Measurements from ENCODE around the gene ATP8B4. TPM values are rescaled to one million over a fixed set of nuclear protein-coding genes. Genes with fewer than 3 reads are reported as not detected.

Gene ATP8B4
- total RNA-seq, 4 donors from 2014 or later = 11.8 to 18.2 (median 13.4) TPM

DNA sequence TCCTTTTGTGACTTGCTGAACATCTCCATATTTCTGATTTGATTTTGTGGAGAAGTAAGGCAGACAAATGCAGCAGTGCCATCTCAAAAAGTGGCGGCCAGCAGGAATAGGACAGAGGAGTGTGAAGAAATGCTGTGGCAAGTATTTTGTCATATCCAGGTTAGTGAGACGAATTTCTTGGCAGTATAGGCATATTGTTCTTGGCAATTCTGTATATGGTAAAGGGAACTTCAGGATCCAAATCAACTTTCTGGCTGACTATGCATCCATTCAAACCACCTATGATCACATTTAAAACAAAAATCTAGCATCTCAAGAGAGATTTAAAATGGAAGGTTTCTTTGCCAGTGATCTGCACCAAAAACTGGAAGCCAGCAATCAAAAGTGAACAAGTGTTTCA is 270.2 kb downstream of the ATP8B4 start:
- Histone ChIP-seq H3K9me3 (peaks cover 0 to 5% (median 2%) of the 10 kb centered on the region in 4 donors), H3K27me3 (no peaks in the 10 kb centered on the region), H3K4me1 (no peaks in the 10 kb centered on the region), H3K4me3 (no peak overlapping the region), H3K27ac (no peak overlapping the region), H3K36me3 (peaks cover 0 to 2% (median 0%) of the 10 kb centered on the region in 3 donors)
- DNase-seq (ENCODE audit: low spot score in 2 of 2) = no peak
- TF ChIP-seq, protein P1, sequence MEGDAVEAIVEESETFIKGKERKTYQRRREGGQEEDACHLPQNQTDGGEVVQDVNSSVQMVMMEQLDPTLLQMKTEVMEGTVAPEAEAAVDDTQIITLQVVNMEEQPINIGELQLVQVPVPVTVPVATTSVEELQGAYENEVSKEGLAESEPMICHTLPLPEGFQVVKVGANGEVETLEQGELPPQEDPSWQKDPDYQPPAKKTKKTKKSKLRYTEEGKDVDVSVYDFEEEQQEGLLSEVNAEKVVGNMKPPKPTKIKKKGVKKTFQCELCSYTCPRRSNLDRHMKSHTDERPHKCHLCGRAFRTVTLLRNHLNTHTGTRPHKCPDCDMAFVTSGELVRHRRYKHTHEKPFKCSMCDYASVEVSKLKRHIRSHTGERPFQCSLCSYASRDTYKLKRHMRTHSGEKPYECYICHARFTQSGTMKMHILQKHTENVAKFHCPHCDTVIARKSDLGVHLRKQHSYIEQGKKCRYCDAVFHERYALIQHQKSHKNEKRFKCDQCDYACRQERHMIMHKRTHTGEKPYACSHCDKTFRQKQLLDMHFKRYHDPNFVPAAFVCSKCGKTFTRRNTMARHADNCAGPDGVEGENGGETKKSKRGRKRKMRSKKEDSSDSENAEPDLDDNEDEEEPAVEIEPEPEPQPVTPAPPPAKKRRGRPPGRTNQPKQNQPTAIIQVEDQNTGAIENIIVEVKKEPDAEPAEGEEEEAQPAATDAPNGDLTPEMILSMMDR (IDR thresholded peaks at IDR 0.05) = no peak
- TF ChIP-seq EP300 (IDR thresholded peaks at IDR 0.05) (no peak), POLR2A (IDR thresholded peaks at IDR 0.05) (no peak)
- 83 to 85% methylated on average over 2 of the region's 2 CpGs for WGBS, 2 donors

DNA sequence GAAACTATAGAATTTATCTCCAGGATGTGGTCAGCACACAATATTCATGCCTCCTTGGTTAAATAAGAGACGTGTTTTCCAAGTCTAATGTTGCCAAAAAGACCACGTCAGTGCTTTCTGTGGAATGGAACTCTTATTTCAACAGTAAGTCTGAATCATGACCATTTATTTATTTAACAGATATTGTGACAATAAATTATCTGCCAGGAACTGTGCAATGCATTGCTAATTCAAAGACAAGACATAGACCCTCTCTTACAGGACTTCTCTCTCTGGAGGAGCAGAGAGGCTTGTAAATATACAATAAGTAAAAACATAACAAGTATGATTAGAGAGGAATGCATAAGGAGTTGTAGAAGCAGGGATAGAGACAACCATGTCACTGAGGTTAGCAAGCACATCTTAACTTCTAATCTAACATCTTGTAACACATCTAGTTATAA is 270.7 kb downstream of the ATP8B4 start:
- WGBS, 2 donors = 54 to 63% methylated on average over 2 of the region's 2 CpGs
- Histone ChIP-seq H3K27ac (no peak overlapping the region), H3K9me3 (peaks cover 0 to 5% (median 2%) of the 10 kb centered on the region in 4 donors), H3K4me3 (no peak overlapping the region), H3K4me1 (no peaks in the 10 kb centered on the region), H3K36me3 (peaks cover 0 to 6% (median 0%) of the 10 kb centered on the region in 3 donors), H3K27me3 (no peaks in the 10 kb centered on the region)
- TF ChIP-seq, protein P1 (IDR thresholded peaks at IDR 0.05) = no peak
- DNase-seq (ENCODE audit: low spot score in 2 of 2) = no peak

DNA sequence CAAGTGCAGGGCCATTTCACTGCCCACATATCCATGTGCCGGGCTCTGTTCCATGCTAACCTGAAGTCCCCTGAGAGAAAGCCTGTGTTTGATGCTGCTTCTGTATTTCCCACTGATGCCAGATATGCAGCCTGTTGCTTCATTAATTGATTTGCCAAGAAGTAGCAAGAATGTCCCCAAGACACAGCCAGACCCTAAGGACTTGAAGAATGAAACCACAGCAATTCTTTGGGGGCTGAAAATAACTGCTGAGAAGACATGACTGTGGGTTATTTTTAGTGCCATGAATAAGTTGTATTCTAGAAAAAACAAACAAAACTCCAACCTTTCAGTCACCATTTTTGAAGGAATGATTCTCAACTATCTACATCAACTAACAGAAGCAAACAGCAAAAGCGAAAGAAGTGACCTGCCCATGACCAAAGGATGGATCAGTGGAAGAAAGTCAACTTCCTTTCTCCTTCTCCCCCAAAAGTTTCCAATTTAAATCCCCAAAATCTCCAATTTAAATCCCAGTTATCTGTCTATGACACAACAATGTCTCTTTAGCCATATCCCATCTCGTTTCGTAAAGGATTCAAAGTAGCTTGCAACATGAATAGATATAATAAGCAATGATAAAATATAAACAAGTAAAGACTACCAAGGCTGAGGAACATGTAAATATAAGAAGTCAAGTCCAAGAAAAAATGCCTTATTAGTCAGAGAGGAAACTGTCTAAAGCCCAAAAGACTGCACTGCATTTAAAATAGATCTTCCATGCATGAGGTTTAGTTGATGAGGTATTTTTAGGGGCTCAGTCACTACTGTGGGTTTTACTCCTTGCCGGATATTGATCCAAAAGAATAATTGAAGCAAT is 271.4 kb downstream of the ATP8B4 start:
- Histone ChIP-seq H3K4me3 (no peak overlapping the region), H3K9me3 (peaks cover 0 to 9% (median 2%) of the 10 kb centered on the region in 4 donors), H3K4me1 (no peaks in the 10 kb centered on the region), H3K27me3 (no peaks in the 10 kb centered on the region), H3K36me3 (peaks cover 0 to 6% (median 0%) of the 10 kb centered on the region in 3 donors), H3K27ac (peak overlapping the region in 1 of 4 donors; percentile 17)
- TF ChIP-seq POLR2A (IDR thresholded peaks at IDR 0.05) (no peak), EP300 (IDR thresholded peaks at IDR 0.05) (peak in 1 of 2 donors; percentile 12)
- no peak for DNase-seq (ENCODE audit: low spot score in 2 of 2)
- WGBS, 2 donors = 79 to 85% methylated on average over 5 of the region's 5 CpGs

DNA sequence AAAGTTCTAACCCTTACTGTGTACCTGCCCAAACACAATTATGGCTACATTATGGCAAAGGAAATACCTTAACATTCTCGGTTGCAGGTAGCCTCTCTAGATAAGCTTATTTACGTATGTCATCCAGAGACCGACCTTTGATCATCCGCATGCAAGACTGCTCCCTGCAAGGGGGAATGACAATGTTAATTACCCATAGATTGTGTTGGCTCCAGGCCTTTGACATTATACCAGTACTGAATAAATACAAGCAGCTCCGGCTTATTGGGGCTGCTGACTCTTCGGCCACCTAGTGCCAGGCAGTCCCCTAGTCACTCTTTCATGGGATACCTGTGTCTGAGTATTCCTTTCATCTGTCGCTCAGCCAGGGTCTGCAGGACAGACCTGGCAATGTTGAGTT is 274.6 kb downstream of the ATP8B4 start:
- TF ChIP-seq EP300 (IDR thresholded peaks at IDR 0.05) (no peak), POLR2A (IDR thresholded peaks at IDR 0.05) (no peak)
- TF ChIP-seq, protein P1 (IDR thresholded peaks at IDR 0.05) = no peak
- peaks cover 0 to 6% (median 0%) of the 10 kb centered on the region in 3 donors for H3K36me3 ChIP-seq
- peaks cover 0 to 14% (median 0%) of the 10 kb centered on the region in 4 donors for H3K9me3 ChIP-seq
- DNase-seq (ENCODE audit: low spot score in 2 of 2) = no peak
- no peaks in the 10 kb centered on the region for H3K27me3 ChIP-seq
- no peaks in the 10 kb centered on the region for H3K4me1 ChIP-seq
- no peak overlapping the region for H3K27ac ChIP-seq
- WGBS, 2 donors = 90 to 96% methylated on average over 7 of the region's 7 CpGs
- no peak overlapping the region for H3K4me3 ChIP-seq

DNA sequence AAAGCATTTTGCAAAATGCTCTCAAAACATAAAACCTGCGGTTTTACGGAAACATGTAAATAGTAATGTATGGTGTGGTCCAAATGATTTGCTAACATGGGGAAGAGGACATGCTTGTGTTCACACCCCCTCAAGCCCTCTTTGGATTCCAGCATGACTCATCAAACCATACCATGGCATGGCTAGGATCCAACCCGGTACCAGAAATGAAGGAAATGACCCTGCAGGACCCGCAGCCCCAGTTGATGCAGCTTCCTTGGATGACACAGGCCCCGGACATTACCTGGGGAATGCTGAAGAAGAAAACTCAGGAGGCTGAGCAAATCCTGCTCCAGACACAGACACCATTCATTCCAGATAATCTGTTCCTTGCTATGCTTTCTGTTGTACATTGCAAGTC is 275.3 kb downstream of the ATP8B4 start:
- no peak overlapping the region for H3K27ac ChIP-seq
- H3K27me3 ChIP-seq = no peaks in the 10 kb centered on the region
- 88 to 89% methylated on average over 5 of the region's 5 CpGs for WGBS, 2 donors
- no peak for DNase-seq (ENCODE audit: low spot score in 2 of 2)
- no peak overlapping the region for H3K4me3 ChIP-seq
- H3K9me3 ChIP-seq = peaks cover 0 to 21% (median 0%) of the 10 kb centered on the region in 4 donors
- H3K36me3 ChIP-seq = peaks cover 0 to 6% (median 0%) of the 10 kb centered on the region in 3 donors
- TF ChIP-seq, protein P1 (IDR thresholded peaks at IDR 0.05) = no peak
- no peak for TF ChIP-seq POLR2A (IDR thresholded peaks at IDR 0.05)
- TF ChIP-seq EP300 (IDR thresholded peaks at IDR 0.05) = no peak
- no peaks in the 10 kb centered on the region for H3K4me1 ChIP-seq

Data from tibial nerve (tissue), 4 donors.